Gastrocnemius medialis (tissue), 4 donors: Measurements from ENCODE around the gene ATF5.

Experiments used
- POLR2A ChIP-seq, 2 donors: fragments of 450-650 bp; IDR thresholded peaks; one replicate each; pipeline ENCODE4 v1.6.1; 2017; ENCODE audit warnings: antibody characterized with exemption in 2 of 2, mild to moderate bottlenecking in 2 of 2, moderate library complexity in 2 of 2
- TF ChIP-seq, protein P1 (sequence below), 5 experiments: fragments of 450-650 bp in 3 of 5; fragments of 200-600 bp in 2 of 5; sonication (generic) in 2 of 5; IDR thresholded peaks in 4 of 5; conservative IDR thresholded peaks in 1 of 5; 1 replicate in 4 of 5; 2 replicates in 1 of 5; pipeline ENCODE4 v1.5.1; 2016 to 2019; ENCODE audit warnings: antibody characterized with exemption in 5 of 5, mild to moderate bottlenecking in 3 of 5, moderate library complexity in 3 of 5

DNA sequence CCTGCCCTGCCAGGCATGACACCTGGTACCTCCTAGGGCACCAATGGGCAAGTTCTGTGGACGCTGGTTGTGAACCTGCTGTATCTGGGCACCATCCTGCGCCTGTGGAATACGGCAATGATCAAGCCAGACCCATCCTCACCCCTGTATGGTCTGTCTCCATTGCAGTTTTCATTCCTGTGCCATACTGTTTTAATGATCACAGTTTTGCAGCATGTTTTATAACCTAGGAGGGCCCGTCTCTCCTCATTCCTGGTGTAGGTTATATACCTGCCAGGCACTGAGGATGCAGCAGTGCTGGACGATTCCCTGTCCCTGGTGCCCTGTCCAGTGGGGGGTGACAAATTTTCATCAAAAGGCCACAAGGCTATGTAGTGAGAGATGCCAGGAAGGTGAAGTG is 45.9 kb upstream of the ATF5 start:
- TF ChIP-seq, protein P1, sequence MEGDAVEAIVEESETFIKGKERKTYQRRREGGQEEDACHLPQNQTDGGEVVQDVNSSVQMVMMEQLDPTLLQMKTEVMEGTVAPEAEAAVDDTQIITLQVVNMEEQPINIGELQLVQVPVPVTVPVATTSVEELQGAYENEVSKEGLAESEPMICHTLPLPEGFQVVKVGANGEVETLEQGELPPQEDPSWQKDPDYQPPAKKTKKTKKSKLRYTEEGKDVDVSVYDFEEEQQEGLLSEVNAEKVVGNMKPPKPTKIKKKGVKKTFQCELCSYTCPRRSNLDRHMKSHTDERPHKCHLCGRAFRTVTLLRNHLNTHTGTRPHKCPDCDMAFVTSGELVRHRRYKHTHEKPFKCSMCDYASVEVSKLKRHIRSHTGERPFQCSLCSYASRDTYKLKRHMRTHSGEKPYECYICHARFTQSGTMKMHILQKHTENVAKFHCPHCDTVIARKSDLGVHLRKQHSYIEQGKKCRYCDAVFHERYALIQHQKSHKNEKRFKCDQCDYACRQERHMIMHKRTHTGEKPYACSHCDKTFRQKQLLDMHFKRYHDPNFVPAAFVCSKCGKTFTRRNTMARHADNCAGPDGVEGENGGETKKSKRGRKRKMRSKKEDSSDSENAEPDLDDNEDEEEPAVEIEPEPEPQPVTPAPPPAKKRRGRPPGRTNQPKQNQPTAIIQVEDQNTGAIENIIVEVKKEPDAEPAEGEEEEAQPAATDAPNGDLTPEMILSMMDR (IDR thresholded peaks at IDR 0.05 in 4 of 5, conservative IDR thresholded peaks at IDR 0.05 in 1 of 5), result no peak
- TF ChIP-seq POLR2A (IDR thresholded peaks at IDR 0.05), result no peak
